HUDEP-2 (cell line): Measurements from ENCODE around the gene PREB.

Experiments
- DNase-seq, 76 experiments: peaks; one replicate each; lab custom pipeline; 2025; ENCODE audit not compliant: unreplicated experiment in 76 of 76; lab: John Stamatoyannopoulos, UW

PREB gene

GRCh38 chr2:27083410-27084296 is 50.8 kb downstream of the PREB start:
- DNase-seq: no peak

DNA sequence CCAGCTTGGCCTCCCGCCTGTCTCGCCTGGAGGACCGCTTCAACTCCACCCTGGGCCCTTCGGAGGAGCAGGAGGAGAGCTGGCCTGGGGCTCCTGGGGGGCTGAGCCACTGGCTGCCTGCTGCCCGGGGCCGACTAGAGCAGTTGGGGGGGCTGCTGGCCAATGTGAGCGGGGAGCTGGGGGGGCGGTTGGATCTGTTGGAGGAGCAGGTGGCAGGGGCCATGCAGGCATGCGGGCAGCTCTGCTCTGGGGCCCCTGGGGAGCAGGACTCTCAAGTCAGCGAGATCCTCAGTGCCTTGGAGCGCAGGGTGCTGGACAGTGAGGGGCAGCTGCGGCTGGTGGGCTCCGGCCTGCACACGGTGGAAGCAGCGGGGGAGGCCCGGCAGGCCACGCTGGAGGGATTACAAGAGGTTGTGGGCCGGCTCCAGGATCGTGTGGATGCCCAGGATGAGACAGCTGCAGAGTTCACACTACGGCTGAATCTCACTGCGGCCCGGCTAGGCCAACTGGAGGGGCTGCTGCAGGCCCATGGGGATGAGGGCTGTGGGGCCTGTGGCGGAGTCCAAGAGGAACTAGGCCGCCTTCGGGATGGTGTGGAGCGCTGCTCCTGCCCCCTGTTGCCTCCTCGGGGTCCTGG is 51.5 kb downstream of the PREB start:
- DNase-seq: peak in 1 of 76 experiments; percentile 16

DNA sequence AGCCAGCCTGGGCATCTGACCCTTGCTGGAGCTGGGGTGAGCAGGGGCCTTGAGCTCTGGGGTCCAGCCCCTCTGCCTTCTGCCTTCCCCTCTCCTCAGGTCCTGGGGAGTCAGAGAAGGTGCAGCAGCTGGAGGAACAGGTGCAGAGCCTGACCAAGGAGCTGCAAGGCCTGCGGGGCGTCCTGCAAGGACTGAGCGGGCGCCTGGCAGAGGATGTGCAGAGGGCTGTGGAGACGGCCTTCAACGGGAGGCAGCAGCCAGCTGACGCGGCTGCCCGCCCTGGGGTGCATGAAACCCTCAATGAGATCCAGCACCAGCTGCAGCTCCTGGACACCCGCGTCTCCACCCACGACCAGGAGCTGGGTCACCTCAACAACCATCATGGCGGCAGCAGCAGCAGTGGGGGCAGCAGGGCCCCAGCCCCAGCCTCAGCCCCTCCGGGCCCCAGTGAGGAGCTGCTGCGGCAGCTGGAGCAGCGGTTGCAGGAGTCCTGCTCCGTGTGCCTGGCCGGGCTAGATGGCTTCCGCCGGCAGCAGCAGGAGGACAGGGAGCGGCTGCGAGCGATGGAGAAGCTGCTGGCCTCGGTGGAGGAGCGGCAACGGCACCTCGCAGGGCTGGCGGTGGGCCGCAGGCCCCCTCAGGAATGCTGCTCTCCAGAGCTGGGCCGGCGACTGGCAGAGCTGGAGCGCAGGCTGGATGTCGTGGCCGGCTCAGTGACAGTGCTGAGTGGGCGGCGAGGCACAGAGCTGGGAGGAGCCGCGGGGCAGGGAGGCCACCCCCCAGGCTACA is 52.3 kb downstream of the PREB start:
- peak in 20 of 76 experiments; percentile 12 to 75 (median 34) for DNase-seq
